PFSK-1 (cell line): ENCODE data around the gene B4GALNT1.

Experiments used
- POLR2AphosphoS5 ChIP-seq: IDR thresholded peaks from 2 replicates; pipeline ENCODE4 v1.6.1; 2012; ENCODE audit warnings: low read depth, mild to moderate bottlenecking, control low read depth, low read length, moderate library complexity
- REST ChIP-seq, 2 experiments: IDR thresholded peaks; 2 replicates each; pipeline versions ENCODE4 v1.6.1 to v1.8.0; 2011 to 2012; ENCODE audit warnings: low read depth in 2 of 2, low read length in 2 of 2, control low read depth in 1 of 2, inconsistent platforms in 1 of 2, mild to moderate bottlenecking in 1 of 2, moderate library complexity in 1 of 2; ENCODE audit not compliant: insufficient read depth in 1 of 2
- SIN3A ChIP-seq: IDR thresholded peaks from 2 replicates; pipeline ENCODE4 v1.6.1; 2012; ENCODE audit warnings: mild to moderate bottlenecking, low read length, moderate library complexity, borderline replicate concordance; ENCODE audit not compliant: insufficient read depth
- TAF1 ChIP-seq: IDR thresholded peaks from 2 replicates; pipeline ENCODE4 v1.6.1; 2012; ENCODE audit warnings: low read length, control low read depth, borderline replicate concordance; ENCODE audit not compliant: insufficient read depth

DNA sequence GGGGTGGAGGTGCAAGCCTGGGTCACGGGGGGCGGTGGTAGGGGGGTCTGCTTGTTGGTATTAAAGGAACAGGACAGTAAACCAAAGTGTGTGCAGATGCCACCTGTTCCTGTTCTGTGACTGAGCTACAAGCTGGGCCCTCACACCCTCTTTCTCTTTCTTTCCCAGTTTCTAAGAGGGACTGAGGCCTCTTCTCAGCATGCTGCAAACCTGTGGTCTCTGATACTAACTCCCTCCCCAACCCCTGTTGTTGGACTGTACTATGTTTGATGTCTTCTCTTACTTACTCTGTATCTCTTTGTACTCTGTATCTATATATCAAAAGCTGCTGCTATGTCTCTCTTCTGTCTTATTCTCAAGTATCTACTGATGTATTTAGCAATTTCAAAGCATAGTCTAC lies 49.0 kb downstream of the B4GALNT1 start:
- TF ChIP-seq TAF1 (no peak), SIN3A (no peak), POLR2AphosphoS5 (no peak), REST (IDR thresholded peaks at IDR 0.05; ENCODE audit: insufficient read depth in 1 of 2, low read depth in 2 of 2, low read length in 2 of 2) (no peak)
